Occipital lobe (tissue), 2 donors: ENCODE measurements around the gene PABPC1L. TPM values are rescaled to one million over a fixed set of nuclear protein-coding genes. Genes with fewer than 3 reads are reported as not detected.
A peak's percentile ranks its signal among the peaks of the same experiment; 100 is the strongest.

ENCODE experiments used
- DNase-seq: peaks from one replicate; lab custom pipeline; 2025; lab: John Stamatoyannopoulos, UW
- total RNA-seq: library from RNA; depleted of rRNA; stranded (reverse); fragments of >200 nt; gene quantifications from one replicate; pipeline ENCODE4 v1.2.3, GENCODE V29; 2014

PABPC1L gene
- total RNA-seq, 1 donor from 2014 or later, result 4.4 TPM

DNA sequence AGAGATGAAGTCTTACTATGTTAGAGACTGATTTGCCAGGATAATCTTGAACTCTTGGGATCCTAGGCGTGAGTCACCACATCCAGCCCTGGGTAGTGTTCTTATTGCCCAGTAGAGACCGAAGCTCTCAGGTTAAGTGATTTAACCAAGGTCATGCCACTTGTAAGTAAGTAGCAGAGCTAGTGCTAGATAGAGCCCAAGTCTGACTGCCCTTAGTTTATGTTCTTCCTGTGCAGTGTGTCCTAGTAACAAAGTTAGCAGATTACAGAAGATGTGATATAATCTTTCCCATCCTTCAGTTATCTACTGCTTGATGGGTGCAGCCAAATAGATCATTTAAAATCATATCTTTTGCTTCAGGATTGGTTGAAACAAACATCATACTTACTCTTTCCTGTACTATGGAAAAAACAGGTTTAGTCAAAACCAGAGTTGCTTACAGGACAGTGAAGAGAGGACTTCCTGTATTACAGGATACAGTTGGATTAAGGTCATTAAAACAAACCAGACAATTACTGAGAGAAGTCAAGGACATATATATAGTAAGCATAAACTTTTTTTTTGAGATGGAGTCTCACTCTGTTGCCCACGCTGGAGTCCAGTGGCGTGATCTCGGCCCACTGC is 9.5 kb upstream of the PABPC1L start:
- no peak for DNase-seq

DNA sequence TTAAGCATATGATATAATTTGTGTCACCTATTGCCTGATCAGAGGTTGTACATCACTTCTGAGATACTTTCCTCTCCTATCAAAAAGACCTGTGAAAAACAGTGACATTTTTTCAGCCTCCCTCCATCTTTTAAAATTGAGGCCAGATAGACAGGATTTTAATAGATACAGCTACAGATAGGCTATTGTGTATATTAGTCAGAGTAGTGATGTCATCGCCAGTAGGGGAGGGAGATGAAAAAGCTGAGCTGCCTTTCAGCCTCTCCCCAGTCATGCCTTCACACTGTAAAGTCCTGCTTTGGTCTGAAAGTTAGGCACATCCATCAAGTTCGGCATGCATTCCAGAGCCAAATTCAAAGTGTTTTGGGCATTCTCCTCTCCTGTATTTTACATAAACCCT is 7.9 kb upstream of the PABPC1L start:
- DNase-seq, result no peak

DNA sequence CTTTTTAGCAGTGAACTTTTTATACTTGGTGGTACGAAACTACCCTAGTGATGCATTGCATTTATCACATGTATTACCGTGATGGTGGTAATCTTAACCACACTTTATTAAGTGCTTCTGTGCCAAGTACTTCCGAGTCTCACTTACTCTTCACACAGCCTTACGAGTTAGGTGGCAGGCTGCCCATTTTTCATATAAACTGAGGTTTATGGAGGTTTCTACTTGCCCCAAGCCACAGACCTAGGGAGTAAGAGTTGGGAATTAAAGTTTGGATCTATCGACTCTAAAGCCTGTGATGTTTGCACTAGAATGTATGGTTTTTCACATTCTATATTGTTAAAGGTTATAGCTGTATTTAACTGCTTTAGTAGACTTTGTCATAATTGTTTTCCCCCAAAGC is 5.5 kb upstream of the PABPC1L start:
- no peak for DNase-seq

DNA sequence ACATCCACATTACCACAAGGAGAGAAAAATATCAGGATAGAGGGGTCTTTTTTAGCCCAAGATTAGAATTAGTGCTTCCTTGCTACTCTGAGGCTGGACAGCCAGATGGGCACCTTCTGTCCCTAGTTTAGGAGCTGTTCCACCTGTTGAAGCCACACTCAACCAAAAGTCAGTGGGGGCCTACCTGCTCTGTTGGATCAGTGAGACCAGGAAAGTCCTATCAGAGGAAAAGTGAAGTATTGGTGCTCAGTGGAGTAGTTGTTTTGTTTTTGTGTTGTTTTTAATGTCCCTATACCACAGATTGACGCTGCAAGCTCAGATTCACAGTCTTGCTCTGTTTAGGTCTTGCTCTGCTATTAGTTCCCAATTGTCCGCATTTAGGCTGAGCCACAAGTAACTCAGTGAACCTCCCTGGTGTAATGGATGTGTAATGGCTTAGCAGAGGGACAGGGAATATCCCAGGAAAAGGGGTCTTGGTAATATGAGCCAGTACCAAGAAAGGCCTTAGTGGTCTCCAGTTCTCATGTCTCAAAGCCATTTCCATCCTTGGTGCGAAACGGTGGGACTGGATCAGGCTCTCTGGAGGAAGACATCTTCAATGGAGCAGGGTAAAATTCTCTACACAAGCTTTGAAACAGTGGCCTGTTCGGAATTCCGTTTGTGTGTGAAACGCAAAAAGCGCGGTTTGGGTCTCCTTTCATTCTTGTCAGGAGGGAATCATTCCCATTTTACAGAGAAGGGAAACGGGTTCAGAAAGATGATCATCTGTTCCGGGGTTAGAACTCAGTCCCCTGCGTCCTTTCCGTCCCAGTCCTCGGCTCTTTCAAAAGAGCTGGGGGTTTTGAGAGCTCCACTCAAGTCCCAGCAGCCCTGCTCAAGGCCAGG is 631 bp upstream of the PABPC1L start:
- no peak for DNase-seq

DNA sequence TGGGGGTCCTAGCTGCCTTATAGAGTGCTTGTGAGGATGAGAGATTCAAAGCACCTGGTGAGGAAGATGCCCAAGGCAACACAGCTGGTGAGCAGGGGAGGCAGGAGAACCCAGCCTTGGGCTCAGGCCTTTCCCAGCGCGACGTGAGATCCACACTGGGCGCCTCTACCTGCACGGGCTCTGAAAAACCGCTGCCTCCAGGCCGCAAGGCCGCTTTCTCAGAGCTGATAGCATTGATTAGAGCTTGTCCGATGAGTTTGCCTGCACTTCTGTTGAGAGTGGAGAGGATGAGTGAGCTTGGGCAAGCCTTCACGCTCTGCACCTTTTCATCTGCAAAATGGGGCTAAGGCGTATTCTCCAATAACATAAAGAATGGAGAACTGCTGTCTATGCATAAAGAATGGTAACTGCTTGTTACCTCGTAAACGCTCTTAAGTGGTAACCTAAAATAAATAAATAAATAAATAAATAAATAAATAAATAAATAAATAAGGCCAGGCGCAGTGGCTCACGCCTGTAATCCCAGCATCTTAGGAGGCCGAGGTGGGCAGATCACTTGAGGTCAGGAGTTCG is 916 bp downstream of the PABPC1L start:
- DNase-seq, result no peak

DNA sequence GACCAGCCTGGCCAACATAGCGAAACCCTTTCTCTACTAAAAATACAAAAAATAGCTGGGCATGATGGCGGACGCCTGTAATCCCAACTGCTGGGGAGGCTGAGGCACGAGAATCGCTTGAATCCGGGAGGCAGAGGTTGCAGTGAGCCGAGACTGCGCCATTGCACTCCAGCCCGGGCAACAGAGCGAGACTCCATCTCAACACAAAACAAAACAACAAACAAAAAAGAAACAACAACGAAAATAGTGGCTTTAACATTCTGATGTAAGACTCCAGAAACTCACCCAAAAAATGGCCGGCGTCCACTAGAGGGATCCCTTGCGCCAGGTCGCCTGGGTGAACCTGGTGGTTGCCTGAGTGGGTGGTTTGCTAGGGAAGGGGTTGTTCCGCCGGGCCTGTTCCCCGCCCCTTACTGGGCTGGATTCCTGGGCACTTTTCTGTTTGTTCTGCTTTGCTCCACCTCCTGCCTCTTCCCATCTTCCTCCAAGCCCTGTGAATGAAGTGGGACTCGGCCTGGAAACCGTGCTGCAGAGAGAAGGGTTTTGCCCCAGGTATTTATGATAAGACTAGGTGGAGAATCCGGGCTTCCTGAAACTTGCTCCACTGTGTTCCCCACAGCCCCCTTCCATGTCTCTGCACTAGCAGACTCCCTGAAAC is 1.5 kb downstream of the PABPC1L start:
- no peak for DNase-seq

DNA sequence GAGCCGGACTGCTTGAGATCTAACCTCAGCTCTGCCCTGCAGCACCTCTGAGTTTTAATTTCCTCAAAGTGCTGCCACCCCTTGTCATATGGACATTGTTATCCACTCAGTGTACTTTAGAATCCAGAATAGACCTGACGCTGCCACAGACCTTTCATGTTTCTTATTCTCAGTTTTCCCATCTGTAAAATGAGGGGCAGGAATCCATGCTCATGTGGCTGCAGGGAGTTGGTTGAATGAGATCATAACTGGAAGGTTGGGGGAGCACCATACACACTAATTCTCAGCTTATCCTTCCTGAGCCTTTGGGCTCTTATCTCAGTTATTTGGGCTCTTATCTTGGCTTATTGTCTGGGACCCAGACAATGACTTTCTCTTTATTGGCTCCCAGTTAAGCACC is 2.3 kb downstream of the PABPC1L start:
- no peak for DNase-seq

DNA sequence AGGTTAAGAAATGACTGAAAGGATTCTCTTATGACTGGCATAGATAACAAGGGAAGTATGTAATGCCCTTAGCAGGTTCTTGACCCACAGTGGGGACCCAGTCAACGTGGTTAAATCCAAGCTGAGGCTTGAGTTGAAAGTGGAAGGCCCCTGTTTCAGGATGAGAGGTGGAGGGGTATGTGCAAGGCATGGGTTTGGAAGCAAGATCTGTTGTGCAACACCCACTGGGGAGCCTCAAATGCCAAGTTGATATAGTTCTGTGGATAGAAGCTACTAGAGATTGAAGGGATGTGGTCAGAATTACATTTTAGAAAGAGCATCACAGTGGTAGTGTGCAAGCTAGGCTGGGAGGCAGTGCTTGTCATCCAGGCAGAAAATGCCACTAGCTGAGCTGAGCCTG is 5.1 kb downstream of the PABPC1L start:
- DNase-seq, result no peak

DNA sequence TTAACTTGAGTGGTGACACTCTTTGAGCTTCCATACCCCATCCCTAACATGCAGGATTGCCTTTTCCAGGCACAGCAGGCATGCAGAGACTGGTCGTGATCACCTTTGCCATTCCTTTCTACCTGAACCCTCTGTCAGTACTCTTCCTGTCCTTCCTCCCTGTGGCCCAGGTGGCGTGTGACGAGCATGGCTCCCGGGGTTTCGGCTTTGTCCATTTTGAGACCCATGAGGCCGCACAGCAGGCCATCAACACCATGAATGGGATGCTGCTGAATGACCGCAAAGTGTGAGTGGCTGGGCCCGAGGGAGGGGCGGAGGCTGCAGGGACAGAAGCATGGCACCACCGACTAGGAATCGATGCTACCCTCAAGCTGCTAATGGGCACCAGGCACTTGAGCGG is 6.7 kb downstream of the PABPC1L start:
- no peak for DNase-seq

DNA sequence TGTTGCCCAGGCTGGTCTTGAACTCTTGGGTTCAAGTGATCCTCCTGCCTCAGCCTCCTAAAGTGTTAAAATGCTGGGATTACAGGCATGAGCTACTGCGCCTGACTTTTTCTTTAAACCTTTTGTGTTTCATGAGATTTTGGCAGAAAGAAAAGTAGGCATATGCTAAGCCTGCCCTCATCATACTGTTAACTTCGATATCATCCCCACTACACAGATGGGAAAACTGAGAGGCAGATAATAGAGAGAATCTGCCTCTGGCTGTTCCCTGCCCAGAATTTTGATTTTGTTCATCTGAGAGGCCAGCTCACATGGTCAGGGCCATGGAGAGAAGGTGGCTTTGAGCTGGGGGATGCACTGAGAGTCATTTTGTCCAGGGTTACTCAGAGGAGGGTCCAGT is 7.5 kb downstream of the PABPC1L start:
- no peak for DNase-seq

DNA sequence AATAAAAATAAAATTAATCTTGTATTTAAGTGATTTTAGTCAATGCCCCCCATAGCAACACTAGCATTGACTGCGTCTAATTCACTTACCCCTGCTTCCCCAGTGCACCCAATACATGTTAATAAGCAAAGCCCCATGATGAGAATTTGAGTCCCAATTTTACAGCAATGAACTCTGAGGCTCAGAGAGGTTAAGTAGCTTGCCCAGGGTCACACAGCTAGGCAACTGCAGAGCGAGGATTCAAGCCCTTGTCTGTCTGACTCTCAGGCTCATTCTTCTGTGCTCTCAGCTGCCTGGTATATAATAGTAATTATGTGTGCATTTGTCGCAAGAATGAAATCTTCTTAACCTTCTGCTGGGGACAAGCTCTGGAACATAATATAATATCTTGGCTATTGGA is 8.5 kb downstream of the PABPC1L start:
- no peak for DNase-seq

DNA sequence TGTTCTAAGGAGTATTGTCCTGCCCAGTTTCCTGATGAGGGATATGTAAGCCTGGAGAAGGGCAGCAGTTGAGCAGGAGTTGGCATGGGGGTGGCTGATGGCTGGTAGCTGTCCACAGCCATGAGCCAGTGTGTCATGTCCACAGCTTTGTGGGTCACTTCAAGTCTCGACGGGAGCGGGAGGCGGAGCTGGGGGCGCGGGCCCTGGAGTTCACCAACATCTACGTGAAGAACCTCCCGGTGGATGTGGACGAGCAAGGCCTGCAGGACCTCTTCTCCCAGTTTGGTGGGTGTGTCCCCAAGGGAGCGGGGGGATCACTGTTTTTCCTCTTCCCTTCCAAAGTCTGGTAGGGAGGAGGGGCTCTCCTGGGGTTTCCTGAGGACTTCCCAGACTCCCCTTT is 8.9 kb downstream of the PABPC1L start:
- DNase-seq, result no peak

DNA sequence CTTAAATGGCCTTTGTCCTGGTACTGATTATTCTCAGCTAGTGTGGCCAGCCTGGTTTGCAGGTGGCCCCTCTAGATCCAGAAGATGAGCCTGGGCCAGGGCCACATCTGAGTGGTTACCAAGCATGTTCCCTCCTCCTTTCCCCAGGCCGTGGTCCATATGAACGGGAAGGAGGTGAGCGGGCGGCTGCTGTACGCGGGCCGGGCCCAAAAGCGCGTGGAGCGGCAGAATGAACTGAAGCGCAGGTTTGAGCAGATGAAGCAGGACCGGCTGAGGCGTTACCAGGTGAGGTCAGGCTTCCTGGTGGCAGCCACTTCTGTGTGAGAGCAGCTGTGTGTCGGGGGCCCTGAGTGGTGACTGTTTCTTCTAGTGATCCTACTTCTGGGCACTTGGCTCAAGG is 11.6 kb downstream of the PABPC1L start:
- DNase-seq, result no peak

DNA sequence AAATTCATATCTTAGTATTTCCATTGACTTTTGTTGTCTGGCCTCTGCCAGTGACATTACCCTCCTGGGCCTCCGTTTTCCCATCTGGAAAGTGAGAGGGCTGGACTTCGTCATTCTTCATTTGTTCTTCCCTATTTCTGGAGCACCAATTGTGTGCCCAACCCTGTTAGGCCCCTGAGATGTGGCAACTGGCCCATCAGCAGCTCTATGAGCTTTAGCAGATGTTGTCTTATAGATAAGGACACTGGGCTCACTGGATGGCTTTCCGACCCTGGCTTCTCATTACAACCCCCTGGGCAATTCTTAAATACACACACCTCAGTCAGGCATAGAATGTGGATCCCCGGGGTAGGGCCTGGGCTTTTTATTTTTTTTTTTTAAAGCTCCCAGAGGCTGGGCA is 14.7 kb downstream of the PABPC1L start:
- no peak for DNase-seq

DNA sequence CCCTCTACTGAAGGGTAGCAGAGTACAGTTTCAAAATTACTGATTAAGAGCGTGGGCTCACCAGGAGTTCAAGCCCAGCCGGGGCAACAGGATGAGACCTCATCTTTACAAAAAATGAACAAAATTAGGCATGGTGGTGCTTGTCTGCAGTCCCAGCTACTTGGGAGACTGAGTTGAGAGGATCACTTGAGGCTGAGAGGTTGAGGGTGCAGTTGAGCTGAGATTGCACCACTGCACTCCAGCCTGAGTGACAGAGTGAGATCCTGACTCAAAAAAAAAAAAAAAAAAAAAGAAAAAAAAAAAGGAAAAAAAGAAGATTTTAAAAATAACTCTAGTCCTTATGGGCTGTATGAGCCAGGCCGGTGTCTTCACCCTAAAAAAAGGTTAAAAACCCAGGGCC is 18.7 kb downstream of the PABPC1L start:
- DNase-seq, result no peak

DNA sequence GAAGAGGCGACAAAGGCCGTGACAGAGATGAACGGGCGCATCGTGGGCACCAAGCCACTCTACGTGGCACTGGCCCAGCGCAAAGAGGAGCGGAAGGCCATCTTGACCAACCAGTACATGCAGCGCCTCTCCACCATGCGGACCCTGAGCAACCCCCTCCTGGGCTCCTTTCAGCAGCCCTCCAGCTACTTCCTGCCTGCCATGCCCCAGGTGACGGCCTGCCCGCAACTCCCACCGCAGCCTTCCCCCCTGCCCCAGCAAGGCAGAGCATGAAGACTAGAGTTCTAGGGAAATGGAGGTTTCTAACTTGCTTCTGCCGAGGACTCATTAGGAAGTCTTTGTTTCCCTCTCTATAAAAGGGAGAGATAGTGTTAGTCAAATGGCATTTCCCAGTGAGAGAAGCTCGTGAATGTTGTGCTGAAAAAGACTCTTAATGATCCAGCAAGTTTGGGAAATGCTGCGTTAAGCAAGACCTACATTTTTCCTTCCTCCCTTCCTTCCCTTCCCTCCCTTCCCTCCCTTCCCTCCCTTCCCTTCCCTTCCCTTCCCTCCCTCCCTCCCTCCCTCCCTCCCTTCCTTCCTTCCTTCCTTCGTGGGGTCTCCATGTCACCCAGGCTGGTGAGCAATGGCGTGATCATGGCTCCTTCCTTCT is 20.8 kb downstream of the PABPC1L start:
- no peak for DNase-seq

DNA sequence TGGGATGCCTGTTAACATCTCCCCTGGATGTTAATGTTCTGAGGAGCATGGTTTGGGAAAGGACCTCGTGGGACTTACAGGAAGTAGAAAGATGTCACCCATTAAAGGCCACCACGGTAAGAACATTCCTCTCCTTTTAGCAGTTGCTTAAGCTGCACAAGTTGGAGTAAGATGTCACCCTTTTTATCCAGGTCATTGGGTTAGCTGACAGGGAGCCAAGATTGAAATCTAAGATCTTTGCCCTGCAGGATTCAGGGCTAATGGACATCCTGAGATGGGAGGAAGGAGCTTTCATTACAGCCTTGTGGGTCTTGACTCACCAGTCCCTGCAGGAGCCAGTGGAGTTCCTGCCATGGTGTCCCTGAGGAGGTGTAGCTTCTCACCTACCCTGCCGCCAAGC is 22.1 kb downstream of the PABPC1L start:
- no peak for DNase-seq

DNA sequence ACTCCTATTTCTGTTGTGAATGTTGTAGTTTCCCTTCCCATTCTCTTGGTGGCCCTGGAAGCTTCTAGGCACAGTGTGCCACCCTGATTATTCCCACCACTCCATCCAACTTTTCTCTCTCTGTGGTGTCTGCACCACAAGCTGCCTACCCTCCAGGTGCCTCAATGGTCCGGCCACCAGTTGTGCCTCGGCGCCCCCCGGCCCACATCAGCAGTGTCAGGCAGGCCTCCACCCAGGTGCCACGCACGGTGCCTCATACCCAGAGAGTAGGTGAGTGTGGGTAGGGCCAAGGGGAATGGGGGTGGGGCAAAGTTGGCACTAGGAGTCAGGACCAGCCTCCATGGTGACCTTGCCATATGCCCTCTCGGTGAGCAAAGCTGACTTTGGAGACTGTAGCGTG is 23.1 kb downstream of the PABPC1L start:
- DNase-seq, result no peak

DNA sequence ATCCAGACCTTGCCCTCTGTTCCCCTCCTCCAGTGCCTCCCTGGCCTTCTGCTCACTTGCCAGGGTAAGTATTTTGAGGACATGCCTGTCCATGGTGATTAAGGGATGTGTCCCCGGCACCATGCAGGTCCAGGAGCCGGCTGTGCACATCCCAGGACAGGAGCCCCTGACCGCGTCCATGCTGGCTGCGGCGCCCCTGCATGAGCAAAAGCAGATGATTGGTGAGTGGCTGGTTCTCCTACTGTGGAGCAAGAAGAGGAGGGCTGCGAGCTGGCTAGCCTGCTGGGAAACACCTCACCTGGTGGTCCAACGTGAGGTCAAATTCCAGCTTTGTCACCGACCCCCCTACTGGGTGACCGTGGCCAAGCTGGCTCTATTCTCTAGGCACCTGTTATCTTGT is 26.6 kb downstream of the PABPC1L start:
- no peak for DNase-seq

DNA sequence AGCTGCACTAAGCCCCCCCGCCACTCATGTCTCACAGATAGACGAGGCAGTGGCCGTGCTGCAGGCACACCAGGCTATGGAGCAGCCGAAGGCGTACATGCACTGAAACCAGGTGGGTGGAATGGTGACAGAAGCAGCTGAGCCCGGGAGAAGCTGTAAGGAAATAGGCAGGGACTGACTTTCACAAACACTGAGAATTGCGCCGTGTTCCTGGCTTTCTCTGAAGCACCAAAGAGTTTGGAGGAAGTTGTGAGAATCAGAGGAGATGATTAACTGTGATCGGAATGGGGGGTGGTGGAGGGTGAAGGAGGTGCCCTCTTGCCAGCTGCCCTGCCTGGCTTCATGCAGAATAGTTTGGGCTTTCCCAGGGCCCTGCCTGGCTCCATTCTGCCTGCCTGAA is 28.8 kb downstream of the PABPC1L start:
- peak; percentile 11 for DNase-seq

DNA sequence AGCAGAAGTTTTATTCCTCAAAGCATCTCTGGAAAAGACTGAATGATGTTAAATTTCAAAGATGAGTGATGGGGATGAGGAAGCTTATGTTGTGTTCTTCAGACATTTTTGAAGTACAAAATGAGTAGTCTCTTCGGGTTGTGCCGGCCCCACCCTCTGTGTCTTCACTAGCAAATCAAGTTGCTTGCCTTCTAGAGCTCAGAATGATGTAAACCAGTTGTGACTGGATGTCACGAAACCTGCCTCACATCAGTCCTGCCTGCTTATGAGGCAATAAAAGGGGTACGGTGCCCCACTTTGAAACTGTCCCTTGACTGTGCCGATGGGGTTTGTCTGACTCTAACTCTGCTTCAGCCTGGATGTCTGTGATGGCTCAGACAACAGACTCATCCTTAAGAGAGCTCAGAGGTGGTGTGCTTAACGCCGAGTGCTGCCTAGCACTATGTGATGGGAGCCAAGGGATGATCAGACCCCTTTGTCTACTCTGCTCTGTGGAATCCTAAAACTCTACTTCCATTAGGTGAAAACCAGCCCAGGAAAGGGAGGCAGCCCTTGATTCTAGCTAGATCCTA is 31.3 kb downstream of the PABPC1L start:
- no peak for DNase-seq
